K562 (cell line): ENCODE data around the gene CDCA3. TPM values are rescaled to one million over a fixed set of nuclear protein-coding genes. Genes with fewer than 3 reads are reported as not detected.

Experiments
- C11orf30 ChIP-seq: fragments of 450-650 bp; IDR thresholded peaks from 2 replicates; pipeline ENCODE4 v1.6.1; 2016; ENCODE audit warnings: low read depth, mild to moderate bottlenecking
- CBFA2T2 ChIP-seq: fragments of 450-650 bp; conservative IDR thresholded peaks from 2 replicates; pipeline ENCODE4 v1.6.1; 2017; ENCODE audit warnings: mild to moderate bottlenecking
- CTBP1 ChIP-seq: fragments of 450-650 bp; IDR thresholded peaks from 2 replicates; pipeline ENCODE4 v1.6.1; 2016; ENCODE audit warnings: borderline replicate concordance
- DMBX1 ChIP-seq: fragments of 250-450 bp; sonication (Bioruptor Pico); IDR thresholded peaks from 2 replicates; pipeline ENCODE4 v1.8.0; 2022; ENCODE audit warnings: inconsistent platforms, mild to moderate bottlenecking, moderate library complexity, borderline replicate concordance
- ERF ChIP-seq: fragments of 450-650 bp; formaldehyde crosslinking; IDR thresholded peaks from 2 replicates; pipeline ENCODE4 v1.4.0; 2020; ENCODE audit warnings: mild to moderate bottlenecking, mixed read lengths
- ETV5 ChIP-seq: sonication (generic); formaldehyde crosslinking; IDR thresholded peaks from 2 replicates; pipeline ENCODE4 v1.4.0; 2020; ENCODE audit warnings: low read depth, mild to moderate bottlenecking, missing genetic modification reagents
- GABPB1 ChIP-seq: sonication (generic); formaldehyde crosslinking; IDR thresholded peaks from 2 replicates; pipeline ENCODE4 v1.8.0; 2022; ENCODE audit warnings: mild to moderate bottlenecking, missing genetic modification reagents
- GATA2 ChIP-seq: sonication (generic); formaldehyde crosslinking; IDR thresholded peaks from 2 replicates; pipeline ENCODE4 v1.4.0; 2020; ENCODE audit warnings: mild to moderate bottlenecking, missing genetic modification reagents
- HOXB6 ChIP-seq: fragments of 250-450 bp; sonication (Bioruptor Pico); IDR thresholded peaks from 2 replicates; pipeline ENCODE4 v1.5.1; 2022; ENCODE audit warnings: mild to moderate bottlenecking, borderline replicate concordance
- MBD2 ChIP-seq: sonication (generic); IDR thresholded peaks from 2 replicates; pipeline ENCODE4 v1.6.1; 2016; ENCODE audit warnings: low read depth, borderline replicate concordance
- MEF2A ChIP-seq: IDR thresholded peaks from 2 replicates; pipeline ENCODE4 v1.6.1; 2011; ENCODE audit warnings: low read depth, mild to moderate bottlenecking, low read length, moderate library complexity; ENCODE audit not compliant: control insufficient read depth
- MTA1 ChIP-seq: fragments of 450-650 bp; IDR thresholded peaks from 2 replicates; pipeline ENCODE4 v1.6.1; 2017; ENCODE audit warnings: borderline replicate concordance
- NFATC3 ChIP-seq: fragments of 450-650 bp; IDR thresholded peaks from 2 replicates; pipeline ENCODE4 v1.6.1; 2017; ENCODE audit warnings: mild to moderate bottlenecking
- STAT5A ChIP-seq: IDR thresholded peaks from 2 replicates; pipeline ENCODE4 v1.6.1; 2012; ENCODE audit warnings: low read length, inconsistent platforms, borderline replicate concordance
- TBP ChIP-seq: optimal IDR thresholded peaks from 2 replicates; pipeline ENCODE3; 2011; ENCODE audit warnings: low read depth, low read length, improper control_type of control experiment
- TCFL5 ChIP-seq: fragments of 250-450 bp; sonication (Bioruptor Pico); conservative IDR thresholded peaks from 2 replicates; pipeline ENCODE4 v1.6.1; 2021; ENCODE audit warnings: mild to moderate bottlenecking, moderate library complexity, matching md5 sums
- ZKSCAN1 ChIP-seq: fragments of 150-350 bp; IDR thresholded peaks from 2 replicates; pipeline ENCODE4 v1.6.1; 2016; ENCODE audit warnings: low read depth, low read length
- ZNF253 ChIP-seq: fragments of 250-450 bp; sonication (Bioruptor Pico); conservative IDR thresholded peaks from 2 replicates; pipeline ENCODE4 v1.6.1; 2021; ENCODE audit warnings: mild to moderate bottlenecking
- ZNF311 ChIP-seq: fragments of 250-450 bp; sonication (Bioruptor Pico); IDR thresholded peaks from 2 replicates; pipeline ENCODE4 v1.4.0; 2020; ENCODE audit warnings: mild to moderate bottlenecking, moderate library complexity
- ZNF785 ChIP-seq: fragments of 250-450 bp; sonication (Bioruptor Pico); IDR thresholded peaks from 2 replicates; pipeline ENCODE4 v1.4.0; 2020; ENCODE audit warnings: mild to moderate bottlenecking
- polyA plus RNA-seq, 8 experiments: library from polyadenylated mRNA; depleted of rRNA in 4 of 8; stranded (reverse) in 5 of 8; unstranded in 3 of 8; fragments of >200 nt; fragmentation: Nextera tagmentation in 2 of 8; fragmentation: Illumina TruSeq in 1 of 8; extraction: Ambion mirVana in 2 of 8; extraction: Trizol in 1 of 8; gene quantifications; 2 replicates each; pipeline versions ENCODE4 v1.2.1 to v1.2.3, GENCODE V29; 2011 to 2014; ENCODE audit warnings: inconsistent platforms in 1 of 8, missing spikeins in 1 of 8
- total RNA-seq, 7 experiments: library from RNA; depleted of rRNA in 6 of 7; stranded (reverse); fragments of >200 nt in 6 of 7; fragmentation: Illumina TruSeq in 2 of 7; extraction: Trizol in 2 of 7; gene quantifications; 2 replicates each; pipeline versions ENCODE4 v1.2.1 to v1.2.3, GENCODE V29; 2011 to 2021; ENCODE audit warnings: low replicate concordance in 1 of 7
- TF ChIP-seq, protein P1 (sequence below), 2 experiments: fragments of 450-650 bp; conservative IDR thresholded peaks; 2 replicates each; pipeline ENCODE4 v1.6.1; 2017; ENCODE audit warnings: mild to moderate bottlenecking in 2 of 2, moderate library complexity in 2 of 2
- TF ChIP-seq, protein P2 (sequence below): sonication (generic); formaldehyde crosslinking; IDR thresholded peaks from 2 replicates; pipeline ENCODE4 v1.8.1; 2023; ENCODE audit warnings: mild to moderate bottlenecking, missing genetic modification reagents
- TF ChIP-seq, protein P3 (sequence below): fragments of 450-650 bp; formaldehyde crosslinking; IDR thresholded peaks from 2 replicates; pipeline ENCODE4 v1.4.0; 2022; ENCODE audit warnings: missing genetic modification characterization
- TF ChIP-seq, protein P4 (sequence below): fragments of 450-650 bp; formaldehyde crosslinking; IDR thresholded peaks from 2 replicates; pipeline ENCODE4 v1.4.0; 2020; ENCODE audit warnings: mild to moderate bottlenecking, mixed read lengths

CDCA3 gene
- total and polyA plus RNA-seq, 9 of the 15 experiments (the other 6 are each of a cell fraction or from before 2014, with no cell fraction given): 24.2 to 80.8 (median 55.1) TPM

DNA sequence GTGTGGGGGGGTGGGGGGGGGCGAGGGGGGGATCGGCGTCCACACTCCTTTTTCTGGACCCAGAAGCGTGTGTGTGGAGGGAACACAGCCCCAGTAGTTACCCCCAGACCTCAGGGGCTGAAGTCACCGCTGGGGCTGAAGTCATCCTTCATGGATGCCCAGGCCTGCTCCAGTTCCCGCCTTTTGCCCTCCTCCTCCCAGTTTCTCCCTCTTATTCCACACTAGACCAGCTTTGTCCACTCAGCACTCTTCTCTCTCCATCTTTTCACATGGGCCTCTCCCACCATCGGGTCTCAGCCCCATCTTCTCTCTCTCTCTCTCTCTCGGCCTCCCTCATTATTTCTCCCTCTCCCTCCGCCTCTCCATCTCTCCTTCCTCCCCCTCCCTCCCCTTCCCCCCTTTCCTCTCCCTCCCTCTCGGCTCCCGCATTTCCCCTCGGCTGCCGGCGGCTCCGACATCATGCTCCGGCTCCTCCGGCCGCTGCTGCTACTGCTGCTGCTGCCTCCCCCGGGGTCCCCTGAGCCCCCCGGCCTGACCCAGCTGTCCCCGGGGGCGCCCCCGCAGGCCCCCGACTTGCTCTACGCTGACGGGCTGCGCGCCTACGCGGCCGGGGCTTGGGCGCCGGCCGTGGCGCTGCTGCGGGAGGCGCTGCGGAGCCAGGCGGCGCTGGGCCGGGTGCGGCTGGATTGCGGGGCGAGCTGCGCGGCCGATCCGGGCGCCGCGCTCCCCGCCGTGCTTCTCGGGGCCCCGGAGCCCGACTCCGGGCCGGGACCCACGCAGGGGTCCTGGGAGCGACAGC lies 22.9 kb downstream of the CDCA3 start, which contains the start of gene P3H3 (continued):
- TF ChIP-seq MEF2A: no peak
- TF ChIP-seq CTBP1: peak; percentile 39; the same call in 1 of the 2 replicates
- no peak for TF ChIP-seq ZNF785 (CRISPR knock-in tag)
- peak; percentile 80 for TF ChIP-seq C11orf30
- no peak for TF ChIP-seq CBFA2T2
- no peak for TF ChIP-seq HOXB6 (CRISPR knock-in tag)
- no peak for TF ChIP-seq ZNF311 (CRISPR knock-in tag)
- no peak for TF ChIP-seq ETV5
- TF ChIP-seq, protein P1, sequence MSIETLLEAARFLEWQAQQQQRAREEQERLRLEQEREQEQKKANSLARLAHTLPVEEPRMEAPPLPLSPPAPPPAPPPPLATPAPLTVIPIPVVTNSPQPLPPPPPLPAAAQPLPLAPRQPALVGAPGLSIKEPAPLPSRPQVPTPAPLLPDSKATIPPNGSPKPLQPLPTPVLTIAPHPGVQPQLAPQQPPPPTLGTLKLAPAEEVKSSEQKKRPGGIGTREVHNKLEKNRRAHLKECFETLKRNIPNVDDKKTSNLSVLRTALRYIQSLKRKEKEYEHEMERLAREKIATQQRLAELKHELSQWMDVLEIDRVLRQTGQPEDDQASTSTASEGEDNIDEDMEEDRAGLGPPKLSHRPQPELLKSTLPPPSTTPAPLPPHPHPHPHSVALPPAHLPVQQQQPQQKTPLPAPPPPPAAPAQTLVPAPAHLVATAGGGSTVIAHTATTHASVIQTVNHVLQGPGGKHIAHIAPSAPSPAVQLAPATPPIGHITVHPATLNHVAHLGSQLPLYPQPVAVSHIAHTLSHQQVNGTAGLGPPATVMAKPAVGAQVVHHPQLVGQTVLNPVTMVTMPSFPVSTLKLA (conservative IDR thresholded peaks at IDR 0.05): no peak
- TF ChIP-seq TBP: peak; percentile 18
- TF ChIP-seq NFATC3: no peak
- TF ChIP-seq STAT5A: no peak
- no peak for TF ChIP-seq MBD2
- TF ChIP-seq, protein P2, sequence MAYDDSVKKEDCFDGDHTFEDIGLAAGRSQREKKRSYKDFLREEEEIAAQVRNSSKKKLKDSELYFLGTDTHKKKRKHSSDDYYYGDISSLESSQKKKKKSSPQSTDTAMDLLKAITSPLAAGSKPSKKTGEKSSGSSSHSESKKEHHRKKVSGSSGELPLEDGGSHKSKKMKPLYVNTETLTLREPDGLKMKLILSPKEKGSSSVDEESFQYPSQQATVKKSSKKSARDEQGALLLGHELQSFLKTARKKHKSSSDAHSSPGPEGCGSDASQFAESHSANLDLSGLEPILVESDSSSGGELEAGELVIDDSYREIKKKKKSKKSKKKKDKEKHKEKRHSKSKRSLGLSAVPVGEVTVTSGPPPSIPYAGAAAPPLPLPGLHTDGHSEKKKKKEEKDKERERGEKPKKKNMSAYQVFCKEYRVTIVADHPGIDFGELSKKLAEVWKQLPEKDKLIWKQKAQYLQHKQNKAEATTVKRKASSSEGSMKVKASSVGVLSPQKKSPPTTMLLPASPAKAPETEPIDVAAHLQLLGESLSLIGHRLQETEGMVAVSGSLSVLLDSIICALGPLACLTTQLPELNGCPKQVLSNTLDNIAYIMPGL (CRISPR knock-in tag): no peak
- TF ChIP-seq DMBX1 (CRISPR knock-in tag): no peak
- TF ChIP-seq GABPB1 (CRISPR knock-in tag): 0 out of 2 replicates have a peak, but pooled peaks have one; percentile 18
- TF ChIP-seq ZKSCAN1: no peak
- TF ChIP-seq, protein P3, sequence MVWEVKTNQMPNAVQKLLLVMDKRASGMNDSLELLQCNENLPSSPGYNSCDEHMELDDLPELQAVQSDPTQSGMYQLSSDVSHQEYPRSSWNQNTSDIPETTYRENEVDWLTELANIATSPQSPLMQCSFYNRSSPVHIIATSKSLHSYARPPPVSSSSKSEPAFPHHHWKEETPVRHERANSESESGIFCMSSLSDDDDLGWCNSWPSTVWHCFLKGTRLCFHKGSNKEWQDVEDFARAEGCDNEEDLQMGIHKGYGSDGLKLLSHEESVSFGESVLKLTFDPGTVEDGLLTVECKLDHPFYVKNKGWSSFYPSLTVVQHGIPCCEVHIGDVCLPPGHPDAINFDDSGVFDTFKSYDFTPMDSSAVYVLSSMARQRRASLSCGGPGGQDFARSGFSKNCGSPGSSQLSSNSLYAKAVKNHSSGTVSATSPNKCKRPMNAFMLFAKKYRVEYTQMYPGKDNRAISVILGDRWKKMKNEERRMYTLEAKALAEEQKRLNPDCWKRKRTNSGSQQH: no peak
- TF ChIP-seq GATA2: no peak
- no peak for TF ChIP-seq TCFL5
- peak; percentile 17; the same call in 1 of the 2 replicates for TF ChIP-seq MTA1
- TF ChIP-seq, protein P4, sequence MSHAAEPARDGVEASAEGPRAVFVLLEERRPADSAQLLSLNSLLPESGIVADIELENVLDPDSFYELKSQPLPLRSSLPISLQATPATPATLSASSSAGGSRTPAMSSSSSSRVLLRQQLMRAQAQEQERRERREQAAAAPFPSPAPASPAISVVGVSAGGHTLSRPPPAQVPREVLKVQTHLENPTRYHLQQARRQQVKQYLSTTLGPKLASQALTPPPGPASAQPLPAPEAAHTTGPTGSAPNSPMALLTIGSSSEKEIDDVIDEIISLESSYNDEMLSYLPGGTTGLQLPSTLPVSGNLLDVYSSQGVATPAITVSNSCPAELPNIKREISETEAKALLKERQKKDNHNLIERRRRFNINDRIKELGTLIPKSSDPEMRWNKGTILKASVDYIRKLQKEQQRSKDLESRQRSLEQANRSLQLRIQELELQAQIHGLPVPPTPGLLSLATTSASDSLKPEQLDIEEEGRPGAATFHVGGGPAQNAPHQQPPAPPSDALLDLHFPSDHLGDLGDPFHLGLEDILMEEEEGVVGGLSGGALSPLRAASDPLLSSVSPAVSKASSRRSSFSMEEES: no peak
- no peak for TF ChIP-seq ERF (CRISPR knock-in tag)
- TF ChIP-seq ZNF253 (CRISPR knock-in tag): no peak
